ENCODE results near the gene ZSWIM6. TPM values are rescaled to one million over a fixed set of nuclear protein-coding genes. Genes with fewer than 3 reads are reported as not detected.

ZSWIM6 gene
- total and polyA plus RNA-seq, 2 experiments from 2014 or later = 9.0 to 12.7 TPM

- no peaks in the 10 kb centered on the region for H3K27me3 ChIP-seq
- H3K9me2 ChIP-seq (replicated peaks; ENCODE audit: insufficient read depth) = no peaks in the 10 kb centered on the region
- H3K4me1 ChIP-seq (ENCODE audit: insufficient read depth) = no peaks in the 10 kb centered on the region
- H3K36me3 ChIP-seq (replicated peaks; ENCODE audit: insufficient read depth, low read depth) = no peaks in the 10 kb centered on the region
- no peak overlapping the region for H3K4me2 ChIP-seq
- no peaks in the 10 kb centered on the region for H4K20me1 ChIP-seq (ENCODE audit: insufficient read depth, poor library complexity, severe bottlenecking)
- no peak for DNase-seq (ENCODE audit: low spot score)
- TF ChIP-seq EZH2phosphoT487 (IDR thresholded peaks at IDR 0.05; ENCODE audit: low read depth, severe bottlenecking, unreplicated experiment) = no peak
- no peak overlapping the region for H3K27ac ChIP-seq
- H3K9me3 ChIP-seq (ENCODE audit: low read depth) = no peaks in the 10 kb centered on the region
- H3K79me2 ChIP-seq = no peaks in the 10 kb centered on the region
- H3K4me3 ChIP-seq = no peak overlapping the region
- no peak overlapping the region for H2AFZ ChIP-seq
Measured at GRCh38 chr5:61559146-61559545, 227.1 kb downstream of the ZSWIM6 start.

DNA sequence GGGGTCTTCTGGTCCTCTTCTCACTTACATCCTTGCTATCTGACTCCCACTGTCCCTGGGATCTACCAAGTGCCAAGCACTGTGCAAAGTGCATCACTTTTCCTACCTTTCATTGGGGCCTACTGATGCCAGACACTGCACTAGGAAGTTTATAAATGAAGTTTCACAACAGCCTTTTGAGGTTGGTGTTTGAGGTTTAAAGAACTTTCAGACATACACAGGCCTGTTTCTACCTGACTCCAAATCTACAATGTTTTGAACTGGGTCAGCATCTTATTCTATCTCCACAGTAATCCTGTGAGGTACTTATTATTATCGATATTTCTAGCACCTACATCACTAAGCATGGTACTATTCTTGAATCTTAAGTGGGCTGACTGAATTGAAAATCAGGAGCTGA, 227.7 kb downstream of the ZSWIM6 start:
- WGBS (ENCODE audit: low lambda C conversion rate, missing lambda C conversion rate) = 90% methylated on average over 1 of the region's 1 CpG

DNA sequence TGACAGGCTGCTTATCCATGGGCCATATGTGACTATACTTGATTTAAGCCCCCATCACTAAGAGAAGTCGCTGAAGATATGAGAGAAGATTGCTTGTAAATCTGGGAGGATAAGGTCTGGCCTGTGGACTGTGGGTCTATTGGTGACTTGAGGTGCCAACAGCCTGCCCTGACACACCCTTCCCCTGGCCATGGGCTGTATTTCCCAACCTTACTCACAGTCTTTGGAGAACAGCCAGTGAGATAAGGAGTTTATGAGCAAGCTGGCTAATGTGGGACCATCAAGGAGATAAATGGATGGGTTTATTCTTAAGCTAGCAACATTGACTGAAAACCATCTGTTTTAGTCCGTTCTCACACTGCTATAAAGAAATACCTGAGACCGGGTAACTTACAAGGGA, 231.3 kb downstream of the ZSWIM6 start:
- no peak overlapping the region for H3K27ac ChIP-seq
- no peaks in the 10 kb centered on the region for H3K9me3 ChIP-seq (ENCODE audit: low read depth)
- TF ChIP-seq EZH2phosphoT487 (IDR thresholded peaks at IDR 0.05; ENCODE audit: low read depth, severe bottlenecking, unreplicated experiment) (no peak), EZH2 (IDR thresholded peaks at IDR 0.05; ENCODE audit: borderline replicate concordance) (no peak)
- TF ChIP-seq, protein P1, sequence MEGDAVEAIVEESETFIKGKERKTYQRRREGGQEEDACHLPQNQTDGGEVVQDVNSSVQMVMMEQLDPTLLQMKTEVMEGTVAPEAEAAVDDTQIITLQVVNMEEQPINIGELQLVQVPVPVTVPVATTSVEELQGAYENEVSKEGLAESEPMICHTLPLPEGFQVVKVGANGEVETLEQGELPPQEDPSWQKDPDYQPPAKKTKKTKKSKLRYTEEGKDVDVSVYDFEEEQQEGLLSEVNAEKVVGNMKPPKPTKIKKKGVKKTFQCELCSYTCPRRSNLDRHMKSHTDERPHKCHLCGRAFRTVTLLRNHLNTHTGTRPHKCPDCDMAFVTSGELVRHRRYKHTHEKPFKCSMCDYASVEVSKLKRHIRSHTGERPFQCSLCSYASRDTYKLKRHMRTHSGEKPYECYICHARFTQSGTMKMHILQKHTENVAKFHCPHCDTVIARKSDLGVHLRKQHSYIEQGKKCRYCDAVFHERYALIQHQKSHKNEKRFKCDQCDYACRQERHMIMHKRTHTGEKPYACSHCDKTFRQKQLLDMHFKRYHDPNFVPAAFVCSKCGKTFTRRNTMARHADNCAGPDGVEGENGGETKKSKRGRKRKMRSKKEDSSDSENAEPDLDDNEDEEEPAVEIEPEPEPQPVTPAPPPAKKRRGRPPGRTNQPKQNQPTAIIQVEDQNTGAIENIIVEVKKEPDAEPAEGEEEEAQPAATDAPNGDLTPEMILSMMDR (IDR thresholded peaks at IDR 0.05; ENCODE audit: poor library complexity) = no peak
- H2AFZ ChIP-seq = no peak overlapping the region
- H3K79me2 ChIP-seq = no peaks in the 10 kb centered on the region
- H3K36me3 ChIP-seq (replicated peaks; ENCODE audit: insufficient read depth, low read depth) = no peaks in the 10 kb centered on the region
- no peaks in the 10 kb centered on the region for H3K27me3 ChIP-seq
- WGBS (ENCODE audit: low lambda C conversion rate, missing lambda C conversion rate) = 56% methylated on average over 3 of the region's 3 CpGs
- no peaks in the 10 kb centered on the region for H3K4me1 ChIP-seq (ENCODE audit: insufficient read depth)
- H3K9me2 ChIP-seq (replicated peaks; ENCODE audit: insufficient read depth) = no peaks in the 10 kb centered on the region
- DNase-seq (ENCODE audit: low spot score) = peak; percentile 21
- H3K4me3 ChIP-seq = no peak overlapping the region
- no peak overlapping the region for H3K4me2 ChIP-seq
- no peaks in the 10 kb centered on the region for H4K20me1 ChIP-seq (ENCODE audit: insufficient read depth, poor library complexity, severe bottlenecking)

More for the DNA sequence above, 227.7 kb downstream of the ZSWIM6 start:
- Histone ChIP-seq H3K27ac (no peak overlapping the region), H3K4me1 (ENCODE audit: insufficient read depth) (no peaks in the 10 kb centered on the region), H3K9me2 (replicated peaks; ENCODE audit: insufficient read depth) (no peaks in the 10 kb centered on the region), H3K27me3 (no peaks in the 10 kb centered on the region), H3K9me3 (ENCODE audit: low read depth) (no peaks in the 10 kb centered on the region), H3K4me2 (no peak overlapping the region), H3K79me2 (no peaks in the 10 kb centered on the region), H2AFZ (no peak overlapping the region), H3K4me3 (no peak overlapping the region), H4K20me1 (ENCODE audit: insufficient read depth, poor library complexity, severe bottlenecking) (no peaks in the 10 kb centered on the region), H3K36me3 (replicated peaks; ENCODE audit: insufficient read depth, low read depth) (no peaks in the 10 kb centered on the region)
- DNase-seq (ENCODE audit: low spot score) = no peak
- TF ChIP-seq, protein P1 (IDR thresholded peaks at IDR 0.05; ENCODE audit: poor library complexity) = no peak
- no peak for TF ChIP-seq EZH2 (IDR thresholded peaks at IDR 0.05; ENCODE audit: borderline replicate concordance)
- TF ChIP-seq EZH2phosphoT487 (IDR thresholded peaks at IDR 0.05; ENCODE audit: low read depth, severe bottlenecking, unreplicated experiment) = no peak

DNA sequence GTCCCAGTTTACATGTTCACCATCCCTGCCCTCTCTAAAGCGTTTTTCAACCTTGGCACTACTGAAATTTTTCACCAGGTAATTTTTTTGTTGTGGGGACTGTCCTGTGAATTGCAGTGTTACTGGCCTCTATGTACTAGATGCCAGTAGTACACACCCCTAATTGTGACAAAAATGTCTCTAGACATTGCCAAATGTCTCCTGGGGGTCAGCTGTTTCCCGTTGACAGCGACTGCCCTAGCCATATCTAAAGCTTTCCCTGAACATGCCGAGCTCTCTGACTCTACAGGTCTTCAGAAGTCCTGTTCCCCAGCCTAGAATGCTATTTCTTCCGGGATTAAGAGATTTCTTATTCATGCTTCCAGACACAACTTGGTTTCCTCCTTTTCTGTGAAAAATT, 235.3 kb downstream of the ZSWIM6 start:
- no peak for DNase-seq (ENCODE audit: low spot score)
- no peak overlapping the region for H3K27ac ChIP-seq
- no peaks in the 10 kb centered on the region for H3K27me3 ChIP-seq
- H3K4me3 ChIP-seq = no peak overlapping the region
- 86% methylated on average over 5 of the region's 5 CpGs for WGBS (ENCODE audit: low lambda C conversion rate, missing lambda C conversion rate)
- H2AFZ ChIP-seq = no peak overlapping the region
- no peak overlapping the region for H3K4me2 ChIP-seq
- H3K9me3 ChIP-seq (ENCODE audit: low read depth) = no peaks in the 10 kb centered on the region
- H4K20me1 ChIP-seq (ENCODE audit: insufficient read depth, poor library complexity, severe bottlenecking) = no peaks in the 10 kb centered on the region
- H3K36me3 ChIP-seq (replicated peaks; ENCODE audit: insufficient read depth, low read depth) = no peaks in the 10 kb centered on the region
- TF ChIP-seq EZH2 (IDR thresholded peaks at IDR 0.05; ENCODE audit: borderline replicate concordance) (no peak), EZH2phosphoT487 (IDR thresholded peaks at IDR 0.05; ENCODE audit: low read depth, severe bottlenecking, unreplicated experiment) (no peak)
- TF ChIP-seq, protein P1 (IDR thresholded peaks at IDR 0.05; ENCODE audit: poor library complexity) = no peak
- H3K79me2 ChIP-seq = no peaks in the 10 kb centered on the region
- H3K9me2 ChIP-seq (replicated peaks; ENCODE audit: insufficient read depth) = no peaks in the 10 kb centered on the region
- no peaks in the 10 kb centered on the region for H3K4me1 ChIP-seq (ENCODE audit: insufficient read depth)
